Cerebellar cortex (tissue), 1 donor: ENCODE results near the gene PEX5L.
"Not testable (repeated sequence)": the region's sequence is repeated elsewhere in the genome, so short reads cannot be mapped to it uniquely, and the experiment has no call there.

Experiments used
- DNase-seq: peaks from one replicate; pipeline ENCODE4 v3.0.0-alpha.2; 2015; ENCODE audit warnings: low spot score

The PEX5L gene

GRCh38 chr3:180036671-180037455 is at the start of gene PEX5L:
Gene PEX5L, minus strand, starts transcription at chr3:180036937. Its CDS starts 338 bp downstream, at chr3:180036599.
- DNase-seq: no peak

- DNase-seq: no peak
Observed at GRCh38 chr3:180085122-180085710, 48.5 kb upstream of the PEX5L start.

GRCh38 chr3:180082699-180083098 is 46.0 kb upstream of the PEX5L start:
- DNase-seq: no peak

- DNase-seq: no peak
Observed at GRCh38 chr3:180078592-180078991, 41.9 kb upstream of the PEX5L start.

GRCh38 chr3:180073561-180073960 is 36.8 kb upstream of the PEX5L start:
- no peak for DNase-seq

- no peak for DNase-seq
Observed at GRCh38 chr3:180072786-180073185, 36.0 kb upstream of the PEX5L start.

- DNase-seq: no peak
Observed at GRCh38 chr3:180070925-180071324, 34.2 kb upstream of the PEX5L start.

- no peak for DNase-seq
Observed at GRCh38 chr3:180068023-180068422, 31.3 kb upstream of the PEX5L start.

GRCh38 chr3:180066598-180066997 is 29.9 kb upstream of the PEX5L start:
- DNase-seq: no peak

- no peak for DNase-seq
Observed at GRCh38 chr3:180063783-180064182, 27.0 kb upstream of the PEX5L start.

- no peak for DNase-seq
Observed at GRCh38 chr3:180062771-180063170, 26.0 kb upstream of the PEX5L start.

- no peak for DNase-seq
Observed at GRCh38 chr3:180059356-180059755, 22.6 kb upstream of the PEX5L start.

- DNase-seq: no peak
Observed at GRCh38 chr3:180058238-180058637, 21.5 kb upstream of the PEX5L start.

GRCh38 chr3:180055656-180056055 is 18.9 kb upstream of the PEX5L start:
- not testable (repeated sequence) for DNase-seq

GRCh38 chr3:180049391-180049790 is 12.7 kb upstream of the PEX5L start:
- DNase-seq: no peak

- no peak for DNase-seq
Observed at GRCh38 chr3:180048840-180049239, 12.1 kb upstream of the PEX5L start.

GRCh38 chr3:180048103-180048502 is 11.4 kb upstream of the PEX5L start:
- no peak for DNase-seq

GRCh38 chr3:180040966-180041365 is 4.2 kb upstream of the PEX5L start:
- no peak for DNase-seq

GRCh38 chr3:180036092-180036670 is 556 bp downstream of the PEX5L start:
- no peak for DNase-seq

GRCh38 chr3:180026997-180027396 is 9.7 kb downstream of the PEX5L start:
- DNase-seq: no peak

GRCh38 chr3:180018543-180018942 is 18.2 kb downstream of the PEX5L start:
- DNase-seq: no peak

GRCh38 chr3:180017846-180018245 is 18.9 kb downstream of the PEX5L start:
- no peak for DNase-seq

GRCh38 chr3:180011927-180012326 is 24.8 kb downstream of the PEX5L start:
- DNase-seq: no peak
